ENCODE results near the gene GBF1. TPM values are rescaled to one million over a fixed set of nuclear protein-coding genes. Genes with fewer than 3 reads are reported as not detected.
"Not testable (repeated sequence)": the region's sequence is repeated elsewhere in the genome, so short reads cannot be mapped to it uniquely, and the experiment has no call there.

Gene GBF1, protein sequence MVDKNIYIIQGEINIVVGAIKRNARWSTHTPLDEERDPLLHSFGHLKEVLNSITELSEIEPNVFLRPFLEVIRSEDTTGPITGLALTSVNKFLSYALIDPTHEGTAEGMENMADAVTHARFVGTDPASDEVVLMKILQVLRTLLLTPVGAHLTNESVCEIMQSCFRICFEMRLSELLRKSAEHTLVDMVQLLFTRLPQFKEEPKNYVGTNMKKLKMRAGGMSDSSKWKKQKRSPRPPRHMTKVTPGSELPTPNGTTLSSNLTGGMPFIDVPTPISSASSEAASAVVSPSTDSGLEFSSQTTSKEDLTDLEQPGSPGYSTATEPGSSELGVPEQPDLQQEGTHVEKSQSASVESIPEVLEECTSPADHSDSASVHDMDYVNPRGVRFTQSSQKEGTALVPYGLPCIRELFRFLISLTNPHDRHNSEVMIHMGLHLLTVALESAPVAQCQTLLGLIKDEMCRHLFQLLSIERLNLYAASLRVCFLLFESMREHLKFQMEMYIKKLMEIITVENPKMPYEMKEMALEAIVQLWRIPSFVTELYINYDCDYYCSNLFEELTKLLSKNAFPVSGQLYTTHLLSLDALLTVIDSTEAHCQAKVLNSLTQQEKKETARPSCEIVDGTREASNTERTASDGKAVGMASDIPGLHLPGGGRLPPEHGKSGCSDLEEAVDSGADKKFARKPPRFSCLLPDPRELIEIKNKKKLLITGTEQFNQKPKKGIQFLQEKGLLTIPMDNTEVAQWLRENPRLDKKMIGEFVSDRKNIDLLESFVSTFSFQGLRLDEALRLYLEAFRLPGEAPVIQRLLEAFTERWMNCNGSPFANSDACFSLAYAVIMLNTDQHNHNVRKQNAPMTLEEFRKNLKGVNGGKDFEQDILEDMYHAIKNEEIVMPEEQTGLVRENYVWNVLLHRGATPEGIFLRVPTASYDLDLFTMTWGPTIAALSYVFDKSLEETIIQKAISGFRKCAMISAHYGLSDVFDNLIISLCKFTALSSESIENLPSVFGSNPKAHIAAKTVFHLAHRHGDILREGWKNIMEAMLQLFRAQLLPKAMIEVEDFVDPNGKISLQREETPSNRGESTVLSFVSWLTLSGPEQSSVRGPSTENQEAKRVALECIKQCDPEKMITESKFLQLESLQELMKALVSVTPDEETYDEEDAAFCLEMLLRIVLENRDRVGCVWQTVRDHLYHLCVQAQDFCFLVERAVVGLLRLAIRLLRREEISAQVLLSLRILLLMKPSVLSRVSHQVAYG (N-terminal part only)
- 52.8 TPM for total RNA-seq

- peak; percentile 95 for DNase-seq (ENCODE audit: low spot score)
These were observed at the start of gene GBF1 for GRCh38 chr10:102245082-102245931. Gene GBF1, plus strand, starts transcription at chr10:102245532. Its CDS starts 13,407 bp downstream, at chr10:102258939.

- no peak for DNase-seq (ENCODE audit: low spot score)
These were observed 48.4 kb upstream of the GBF1 start for GRCh38 chr10:102196893-102197292.

DNA sequence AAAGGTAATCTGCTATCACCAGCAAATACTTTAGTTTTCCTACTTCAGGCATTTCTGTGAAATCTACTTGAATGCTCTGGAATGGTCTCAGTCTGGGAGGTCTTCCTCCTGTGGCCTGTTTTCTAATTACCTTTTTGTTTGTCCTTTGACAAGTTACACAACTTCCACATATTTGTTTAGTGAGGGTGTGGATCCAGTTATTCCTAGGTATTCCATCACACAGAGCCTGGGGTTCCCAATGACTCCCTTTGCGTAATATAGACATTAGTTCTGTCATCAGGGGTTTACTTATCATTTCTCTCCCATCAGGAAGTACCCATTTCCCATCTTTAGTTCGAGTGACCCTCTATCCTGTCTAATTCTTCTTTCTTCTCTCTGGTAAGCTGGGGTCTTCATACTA lies 47.3 kb upstream of the GBF1 start:
- DNase-seq (ENCODE audit: low spot score), result no peak

DNA sequence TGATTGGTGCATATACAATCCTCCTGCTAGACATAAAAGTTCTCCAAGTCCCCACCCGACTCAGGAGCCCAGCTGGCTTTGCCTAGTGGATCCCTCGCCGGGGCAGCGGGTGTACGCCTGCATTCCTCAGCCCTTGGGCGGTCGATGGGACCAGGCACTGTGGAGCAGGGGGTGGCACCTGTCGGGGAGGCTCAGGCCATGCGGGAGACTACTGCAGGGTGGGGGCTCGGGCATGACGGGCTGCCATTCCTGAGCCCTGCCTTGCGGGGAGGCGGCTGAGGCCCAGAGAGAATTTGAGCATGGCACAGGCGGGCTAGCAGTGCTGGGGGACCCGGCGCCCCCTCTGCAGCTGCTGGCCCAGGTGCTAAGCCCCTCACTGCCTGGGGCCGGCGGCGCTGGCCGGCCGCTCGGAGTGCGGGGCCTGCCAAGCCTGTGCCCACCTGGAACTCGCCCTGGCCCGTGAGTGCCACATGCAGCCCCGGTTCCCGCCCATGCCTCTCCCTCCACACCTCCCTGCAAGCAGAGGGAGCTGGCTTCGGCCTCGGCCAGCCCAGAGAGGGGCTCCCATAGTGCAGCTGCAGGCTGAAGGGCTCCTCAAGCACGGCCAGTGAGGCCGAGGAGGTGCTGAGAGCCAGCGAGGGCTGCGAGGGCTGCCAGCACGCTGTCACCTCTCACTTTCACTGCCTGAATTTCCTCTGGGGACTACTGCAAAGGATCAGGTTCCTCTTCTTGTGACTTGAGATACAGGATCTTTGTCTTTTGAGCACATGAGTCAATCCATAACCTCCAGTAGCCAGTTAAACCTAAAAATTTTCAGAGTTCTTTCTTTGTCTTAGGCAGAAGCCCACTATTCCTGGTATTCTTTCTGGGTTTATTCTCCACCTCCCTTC lies 44.3 kb upstream of the GBF1 start:
- DNase-seq (ENCODE audit: low spot score), result no peak

DNA sequence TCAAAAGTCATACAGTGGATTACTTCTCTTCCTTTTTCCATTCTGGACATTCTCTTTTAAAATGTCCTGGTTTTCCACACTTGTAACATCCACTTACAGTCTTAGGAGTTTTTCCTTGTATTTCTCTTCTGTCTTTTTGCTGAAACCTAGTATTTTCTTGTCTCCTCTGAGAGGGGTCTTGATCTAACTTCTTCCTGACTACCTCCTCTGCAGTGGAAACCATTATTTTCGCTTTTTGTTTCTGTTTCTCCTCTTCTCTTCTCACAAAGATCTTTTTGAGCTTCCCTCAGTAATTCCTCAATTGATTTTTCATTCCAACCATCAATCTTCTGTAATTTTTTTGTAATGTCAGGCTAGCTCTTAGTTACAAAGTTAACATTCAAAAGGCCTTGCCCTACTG lies 42.9 kb upstream of the GBF1 start:
- no peak for DNase-seq (ENCODE audit: low spot score)

GRCh38 chr10:102208311-102209035 lies 36.9 kb upstream of the GBF1 start:
- DNase-seq (ENCODE audit: low spot score), result no peak

- no peak for DNase-seq (ENCODE audit: low spot score)
These were observed 33.6 kb upstream of the GBF1 start for GRCh38 chr10:102211615-102212299.

GRCh38 chr10:102213599-102213998 lies 31.7 kb upstream of the GBF1 start:
- DNase-seq (ENCODE audit: low spot score), result not testable (repeated sequence)

DNA sequence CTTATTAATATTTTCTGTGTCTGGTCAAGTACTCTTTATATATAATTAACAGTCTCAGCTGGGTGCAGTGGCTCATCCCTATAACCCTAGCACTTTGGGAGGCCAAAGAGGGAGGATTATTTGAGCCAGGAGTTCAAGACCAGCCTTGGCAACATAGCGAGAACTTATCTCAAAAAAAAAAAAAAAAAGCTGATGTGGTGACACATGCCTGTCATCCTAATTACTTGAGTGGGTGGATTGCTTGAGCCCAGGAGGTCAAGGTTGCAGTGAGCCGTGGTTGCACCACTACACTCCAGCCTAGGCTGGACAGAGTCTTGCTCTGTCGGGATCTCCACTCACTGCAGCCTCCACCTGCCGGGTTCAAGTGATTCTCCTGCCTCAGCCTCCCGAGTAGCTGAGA lies 26.0 kb upstream of the GBF1 start:
- no peak for DNase-seq (ENCODE audit: low spot score)

DNA sequence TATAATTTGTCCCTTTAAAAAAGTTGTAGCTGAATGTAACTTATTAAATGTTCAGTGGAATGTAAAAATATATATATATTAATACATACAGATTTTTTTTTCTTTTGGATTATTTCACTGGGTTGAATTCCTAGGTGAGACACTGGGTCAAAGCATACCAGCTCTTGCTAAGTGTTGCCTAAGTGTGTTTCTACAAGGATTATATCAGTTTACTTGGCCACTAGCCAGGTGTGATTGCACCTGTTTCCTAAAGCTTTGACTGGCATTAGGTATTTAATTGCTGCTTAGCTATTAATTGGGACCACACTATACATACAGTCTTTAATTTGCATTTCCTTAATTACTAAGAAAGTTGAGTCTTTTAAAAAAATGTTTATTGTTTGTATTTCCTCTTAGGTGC lies 24.7 kb upstream of the GBF1 start:
- DNase-seq (ENCODE audit: low spot score), result no peak

- no peak for DNase-seq (ENCODE audit: low spot score)
These were observed 22.5 kb upstream of the GBF1 start for GRCh38 chr10:102222797-102223196.

GRCh38 chr10:102225646-102226541 lies 19.4 kb upstream of the GBF1 start, which contains the start of gene ELOVL3:
Gene ELOVL3, plus strand, starts transcription at chr10:102226299. Its CDS starts 250 bp downstream, at chr10:102226549.
- DNase-seq (ENCODE audit: low spot score), result peak; percentile 95

- DNase-seq (ENCODE audit: low spot score), result no peak
These were observed 18.8 kb upstream of the GBF1 start for GRCh38 chr10:102226542-102226870.

- no peak for DNase-seq (ENCODE audit: low spot score)
These were observed 18.3 kb upstream of the GBF1 start for GRCh38 chr10:102227050-102227449.

GRCh38 chr10:102229810-102230263 lies 15.5 kb upstream of the GBF1 start:
- peak; percentile 85 for DNase-seq (ENCODE audit: low spot score)

GRCh38 chr10:102230264-102230860 lies 15.0 kb upstream of the GBF1 start:
- no peak for DNase-seq (ENCODE audit: low spot score)

GRCh38 chr10:102230861-102231356 lies 14.4 kb upstream of the GBF1 start:
- DNase-seq (ENCODE audit: low spot score), result peak; percentile 14
